SU-DHL-6 (cell line): ENCODE data around the gene ZHX3.

Experiments used
- EZH2phosphoT487 ChIP-seq: fragments of 200-600 bp; sonication (generic), shearing (Covaris generic); conservative IDR thresholded peaks from 2 replicates; pipeline ENCODE4 v1.6.1; 2018; ENCODE audit warnings: mild to moderate bottlenecking, antibody characterized with exemption, low read length, moderate library complexity, mixed read lengths
- TF ChIP-seq, protein P1 (sequence below): fragments of 200-600 bp; sonication (generic); IDR thresholded peaks from one replicate; pipeline ENCODE4 v1.5.1; 2017; ENCODE audit warnings: antibody characterized with exemption, mild to moderate bottlenecking, low read length, moderate library complexity; ENCODE audit not compliant: insufficient read depth, poor library complexity, severe bottlenecking

DNA sequence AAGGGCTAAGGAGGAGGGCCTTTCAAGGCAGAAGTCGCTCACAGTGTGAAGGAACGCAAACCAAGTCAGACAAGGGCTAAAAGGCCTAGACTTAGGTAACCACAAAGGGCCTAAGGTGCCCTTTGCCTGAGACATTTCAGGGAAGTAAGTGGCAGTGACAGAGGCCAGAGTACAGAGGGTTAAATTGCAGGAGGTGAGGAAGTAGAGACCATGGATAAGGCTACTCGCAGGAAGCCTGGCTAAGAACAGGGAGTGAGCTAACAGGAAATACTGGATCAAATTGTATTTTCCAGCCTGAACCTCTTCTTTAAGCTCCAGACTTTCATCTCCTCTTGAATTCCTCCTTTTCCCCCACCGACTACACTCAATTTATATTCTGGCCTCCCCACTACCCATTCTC is 16.6 kb downstream of the ZHX3 start:
- TF ChIP-seq, protein P1, sequence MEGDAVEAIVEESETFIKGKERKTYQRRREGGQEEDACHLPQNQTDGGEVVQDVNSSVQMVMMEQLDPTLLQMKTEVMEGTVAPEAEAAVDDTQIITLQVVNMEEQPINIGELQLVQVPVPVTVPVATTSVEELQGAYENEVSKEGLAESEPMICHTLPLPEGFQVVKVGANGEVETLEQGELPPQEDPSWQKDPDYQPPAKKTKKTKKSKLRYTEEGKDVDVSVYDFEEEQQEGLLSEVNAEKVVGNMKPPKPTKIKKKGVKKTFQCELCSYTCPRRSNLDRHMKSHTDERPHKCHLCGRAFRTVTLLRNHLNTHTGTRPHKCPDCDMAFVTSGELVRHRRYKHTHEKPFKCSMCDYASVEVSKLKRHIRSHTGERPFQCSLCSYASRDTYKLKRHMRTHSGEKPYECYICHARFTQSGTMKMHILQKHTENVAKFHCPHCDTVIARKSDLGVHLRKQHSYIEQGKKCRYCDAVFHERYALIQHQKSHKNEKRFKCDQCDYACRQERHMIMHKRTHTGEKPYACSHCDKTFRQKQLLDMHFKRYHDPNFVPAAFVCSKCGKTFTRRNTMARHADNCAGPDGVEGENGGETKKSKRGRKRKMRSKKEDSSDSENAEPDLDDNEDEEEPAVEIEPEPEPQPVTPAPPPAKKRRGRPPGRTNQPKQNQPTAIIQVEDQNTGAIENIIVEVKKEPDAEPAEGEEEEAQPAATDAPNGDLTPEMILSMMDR = no peak
- no peak for TF ChIP-seq EZH2phosphoT487
